ENCODE data around the gene SYTL2.

Gene SYTL2

DNA sequence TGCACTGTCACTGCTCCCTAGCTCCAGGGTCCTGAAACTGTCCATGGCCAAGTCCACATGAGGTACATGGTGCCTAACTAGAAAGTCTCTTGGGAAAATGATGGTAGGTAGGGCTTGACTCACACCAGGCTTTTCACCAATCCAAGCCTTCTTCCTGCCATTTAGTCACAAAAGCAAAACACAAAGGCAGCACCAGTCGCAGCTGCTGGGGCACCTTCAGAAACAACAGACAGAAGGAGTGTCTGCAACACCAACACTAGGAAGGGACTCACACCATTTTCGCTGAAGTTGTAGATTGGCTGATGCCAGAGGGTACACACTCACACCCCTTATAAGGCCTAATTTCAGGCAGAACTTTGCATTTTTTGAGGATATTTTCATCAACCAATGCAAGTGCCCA lies 55.7 kb downstream of the SYTL2 start:
- H3K4ac ChIP-seq (ENCODE audit: low read depth, low read length), result no peak overlapping the region
- H4K8ac ChIP-seq (ENCODE audit: low read depth, low read length), result no peak overlapping the region
- H3K18ac ChIP-seq (ENCODE audit: low read length), result no peak overlapping the region
- DNase-seq, result no peak
- H3K23ac ChIP-seq (ENCODE audit: low read length), result no peak overlapping the region
- H2AK5ac ChIP-seq (ENCODE audit: low read length), result no peak overlapping the region
- H3K56ac ChIP-seq (ENCODE audit: low read length), result no peak overlapping the region
- H3K27ac ChIP-seq (ENCODE audit: low read depth, low read length), result no peak overlapping the region
- no peak overlapping the region for H2BK15ac ChIP-seq (replicated peaks; ENCODE audit: low read depth)
- H3K4me3 ChIP-seq (ENCODE audit: low read length), result no peak overlapping the region
- H4K5ac ChIP-seq (ENCODE audit: low read length), result no peak overlapping the region
- H3K4me2 ChIP-seq (ENCODE audit: low read length), result no peak overlapping the region
- H3K79me2 ChIP-seq (ENCODE audit: control insufficient read depth, insufficient read depth, low read length), result no peaks in the 10 kb centered on the region
- no peaks in the 10 kb centered on the region for H3K27me3 ChIP-seq (ENCODE audit: insufficient read depth, low read length, poor library complexity)
- H3K4me1 ChIP-seq (ENCODE audit: control insufficient read depth, low read depth, low read length), result no peaks in the 10 kb centered on the region
- no peak overlapping the region for H2BK5ac ChIP-seq (ENCODE audit: low read length)
- H2BK120ac ChIP-seq (ENCODE audit: low read depth, low read length), result no peak overlapping the region
- H3K36me3 ChIP-seq (ENCODE audit: control insufficient read depth, insufficient read depth, low read length), result no peaks in the 10 kb centered on the region
- H3K79me1 ChIP-seq (ENCODE audit: low read length), result no peaks in the 10 kb centered on the region
- WGBS (ENCODE audit: extremely low coverage, insufficient coverage, low lambda C conversion rate), result no CpG with 5 or more reads among the region's 2 CpGs
- H3K9ac ChIP-seq (ENCODE audit: low read length), result no peak overlapping the region

GRCh38 chr11:85752890-85753581 lies 57.9 kb downstream of the SYTL2 start:
- H2BK120ac ChIP-seq (ENCODE audit: low read depth, low read length), result no peak overlapping the region
- H3K4me1 ChIP-seq (ENCODE audit: control insufficient read depth, low read depth, low read length), result peaks cover 3% of the 10 kb centered on the region
- no peak overlapping the region for H3K4me2 ChIP-seq (ENCODE audit: low read length)
- WGBS (ENCODE audit: extremely low coverage, insufficient coverage, low lambda C conversion rate), result no CpG with 5 or more reads among the region's 7 CpGs
- no peaks in the 10 kb centered on the region for H3K79me2 ChIP-seq (ENCODE audit: control insufficient read depth, insufficient read depth, low read length)
- H3K18ac ChIP-seq (ENCODE audit: low read length), result no peak overlapping the region
- no peak overlapping the region for H2BK5ac ChIP-seq (ENCODE audit: low read length)
- no peaks in the 10 kb centered on the region for H3K36me3 ChIP-seq (ENCODE audit: control insufficient read depth, insufficient read depth, low read length)
- H3K56ac ChIP-seq (ENCODE audit: low read length), result no peak overlapping the region
- H3K4me3 ChIP-seq (ENCODE audit: low read length), result no peak overlapping the region
- no peak overlapping the region for H3K23ac ChIP-seq (ENCODE audit: low read length)
- no peak overlapping the region for H4K8ac ChIP-seq (ENCODE audit: low read depth, low read length)
- no peak overlapping the region for H4K5ac ChIP-seq (ENCODE audit: low read length)
- no peak for DNase-seq
- no peaks in the 10 kb centered on the region for H3K27me3 ChIP-seq (ENCODE audit: insufficient read depth, low read length, poor library complexity)
- H2BK15ac ChIP-seq (replicated peaks; ENCODE audit: low read depth), result no peak overlapping the region
- H2AK5ac ChIP-seq (ENCODE audit: low read length), result no peak overlapping the region
- H3K27ac ChIP-seq (ENCODE audit: low read depth, low read length), result no peak overlapping the region
- H3K9ac ChIP-seq (ENCODE audit: low read length), result no peak overlapping the region
- H3K4ac ChIP-seq (ENCODE audit: low read depth, low read length), result no peak overlapping the region
- H3K79me1 ChIP-seq (ENCODE audit: low read length), result no peaks in the 10 kb centered on the region

DNA sequence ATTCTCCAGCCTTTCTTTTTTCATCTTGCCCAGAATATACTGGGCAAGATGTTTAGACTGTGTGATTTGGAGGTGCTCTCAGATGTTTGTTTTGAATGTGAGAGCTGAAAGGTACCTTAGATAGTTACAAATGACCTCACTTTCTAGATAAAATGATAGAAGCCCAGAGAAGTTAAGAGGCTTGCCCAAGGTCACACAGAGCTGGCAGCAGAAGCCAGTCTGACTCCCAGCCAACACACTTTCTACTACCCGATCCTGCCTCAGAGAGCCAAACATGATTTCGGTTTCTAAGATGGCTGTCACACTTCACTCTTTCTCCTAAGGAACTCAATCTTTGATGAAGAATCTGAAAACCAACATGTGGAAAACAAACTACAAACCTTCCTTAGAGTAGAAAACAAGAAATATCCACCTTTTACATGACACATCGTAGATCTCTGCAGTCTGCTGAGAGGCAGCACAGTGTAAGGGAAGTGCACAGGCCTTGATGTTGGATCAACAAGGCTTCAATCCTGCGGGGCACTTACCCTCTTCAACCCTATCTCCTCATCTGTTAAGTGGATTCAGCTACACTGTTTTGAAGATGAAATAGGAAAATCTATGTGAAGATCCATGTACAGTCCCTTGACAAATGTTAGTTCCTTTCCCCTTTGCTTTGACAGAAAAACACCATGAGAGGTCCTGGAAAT lies 58.6 kb downstream of the SYTL2 start:
- no peak overlapping the region for H2BK5ac ChIP-seq (ENCODE audit: low read length)
- H2AK5ac ChIP-seq (ENCODE audit: low read length), result no peak overlapping the region
- H3K9ac ChIP-seq (ENCODE audit: low read length), result no peak overlapping the region
- H3K4ac ChIP-seq (ENCODE audit: low read depth, low read length), result no peak overlapping the region
- no peak overlapping the region for H2BK15ac ChIP-seq (replicated peaks; ENCODE audit: low read depth)
- H3K4me3 ChIP-seq (ENCODE audit: low read length), result no peak overlapping the region
- no peak overlapping the region for H4K8ac ChIP-seq (ENCODE audit: low read depth, low read length)
- no peaks in the 10 kb centered on the region for H3K27me3 ChIP-seq (ENCODE audit: insufficient read depth, low read length, poor library complexity)
- no peak overlapping the region for H3K4me2 ChIP-seq (ENCODE audit: low read length)
- H3K79me1 ChIP-seq (ENCODE audit: low read length), result no peaks in the 10 kb centered on the region
- no CpG with 5 or more reads among the region's 4 CpGs for WGBS (ENCODE audit: extremely low coverage, insufficient coverage, low lambda C conversion rate)
- H4K5ac ChIP-seq (ENCODE audit: low read length), result no peak overlapping the region
- no peak overlapping the region for H3K23ac ChIP-seq (ENCODE audit: low read length)
- H3K4me1 ChIP-seq (ENCODE audit: control insufficient read depth, low read depth, low read length), result peaks cover 3% of the 10 kb centered on the region
- H3K56ac ChIP-seq (ENCODE audit: low read length), result no peak overlapping the region
- H3K27ac ChIP-seq (ENCODE audit: low read depth, low read length), result no peak overlapping the region
- no peak for DNase-seq
- no peak overlapping the region for H3K18ac ChIP-seq (ENCODE audit: low read length)
- no peaks in the 10 kb centered on the region for H3K36me3 ChIP-seq (ENCODE audit: control insufficient read depth, insufficient read depth, low read length)
- no peak overlapping the region for H2BK120ac ChIP-seq (ENCODE audit: low read depth, low read length)
- H3K79me2 ChIP-seq (ENCODE audit: control insufficient read depth, insufficient read depth, low read length), result no peaks in the 10 kb centered on the region

- no peaks in the 10 kb centered on the region for H3K79me1 ChIP-seq (ENCODE audit: low read length)
- no peak overlapping the region for H3K56ac ChIP-seq (ENCODE audit: low read length)
- H3K27me3 ChIP-seq (ENCODE audit: insufficient read depth, low read length, poor library complexity), result no peaks in the 10 kb centered on the region
- no peak overlapping the region for H3K4me3 ChIP-seq (ENCODE audit: low read length)
- peaks cover 3% of the 10 kb centered on the region for H3K4me1 ChIP-seq (ENCODE audit: control insufficient read depth, low read depth, low read length)
- H3K4me2 ChIP-seq (ENCODE audit: low read length), result no peak overlapping the region
- no peak for DNase-seq
- no peak overlapping the region for H2BK5ac ChIP-seq (ENCODE audit: low read length)
- no peak overlapping the region for H2AK5ac ChIP-seq (ENCODE audit: low read length)
- no peak overlapping the region for H2BK120ac ChIP-seq (ENCODE audit: low read depth, low read length)
- no peaks in the 10 kb centered on the region for H3K36me3 ChIP-seq (ENCODE audit: control insufficient read depth, insufficient read depth, low read length)
- H2BK15ac ChIP-seq (replicated peaks; ENCODE audit: low read depth), result no peak overlapping the region
- H3K4ac ChIP-seq (ENCODE audit: low read depth, low read length), result no peak overlapping the region
- no peaks in the 10 kb centered on the region for H3K79me2 ChIP-seq (ENCODE audit: control insufficient read depth, insufficient read depth, low read length)
- no peak overlapping the region for H3K23ac ChIP-seq (ENCODE audit: low read length)
- H4K5ac ChIP-seq (ENCODE audit: low read length), result no peak overlapping the region
- no peak overlapping the region for H3K9ac ChIP-seq (ENCODE audit: low read length)
- no peak overlapping the region for H3K27ac ChIP-seq (ENCODE audit: low read depth, low read length)
- H4K8ac ChIP-seq (ENCODE audit: low read depth, low read length), result no peak overlapping the region
- no peak overlapping the region for H3K18ac ChIP-seq (ENCODE audit: low read length)
These were observed 59.2 kb downstream of the SYTL2 start for GRCh38 chr11:85751724-85752123.

GRCh38 chr11:85750646-85751045 lies 60.3 kb downstream of the SYTL2 start:
- no peak overlapping the region for H3K4me3 ChIP-seq (ENCODE audit: low read length)
- H3K23ac ChIP-seq (ENCODE audit: low read length), result no peak overlapping the region
- WGBS (ENCODE audit: extremely low coverage, insufficient coverage, low lambda C conversion rate), result no CpG with 5 or more reads among the region's 3 CpGs
- H3K9ac ChIP-seq (ENCODE audit: low read length), result no peak overlapping the region
- no peak overlapping the region for H2AK5ac ChIP-seq (ENCODE audit: low read length)
- no peak overlapping the region for H3K27ac ChIP-seq (ENCODE audit: low read depth, low read length)
- no peak for DNase-seq
- no peak overlapping the region for H3K56ac ChIP-seq (ENCODE audit: low read length)
- peaks cover 6% of the 10 kb centered on the region for H3K4me1 ChIP-seq (ENCODE audit: control insufficient read depth, low read depth, low read length)
- no peaks in the 10 kb centered on the region for H3K79me1 ChIP-seq (ENCODE audit: low read length)
- no peak overlapping the region for H2BK15ac ChIP-seq (replicated peaks; ENCODE audit: low read depth)
- no peak overlapping the region for H3K4me2 ChIP-seq (ENCODE audit: low read length)
- H3K18ac ChIP-seq (ENCODE audit: low read length), result no peak overlapping the region
- H3K79me2 ChIP-seq (ENCODE audit: control insufficient read depth, insufficient read depth, low read length), result no peaks in the 10 kb centered on the region
- H3K4ac ChIP-seq (ENCODE audit: low read depth, low read length), result no peak overlapping the region
- no peak overlapping the region for H4K8ac ChIP-seq (ENCODE audit: low read depth, low read length)
- no peaks in the 10 kb centered on the region for H3K36me3 ChIP-seq (ENCODE audit: control insufficient read depth, insufficient read depth, low read length)
- H2BK5ac ChIP-seq (ENCODE audit: low read length), result no peak overlapping the region
- H2BK120ac ChIP-seq (ENCODE audit: low read depth, low read length), result no peak overlapping the region
- H3K27me3 ChIP-seq (ENCODE audit: insufficient read depth, low read length, poor library complexity), result no peaks in the 10 kb centered on the region
- H4K5ac ChIP-seq (ENCODE audit: low read length), result no peak overlapping the region

DNA sequence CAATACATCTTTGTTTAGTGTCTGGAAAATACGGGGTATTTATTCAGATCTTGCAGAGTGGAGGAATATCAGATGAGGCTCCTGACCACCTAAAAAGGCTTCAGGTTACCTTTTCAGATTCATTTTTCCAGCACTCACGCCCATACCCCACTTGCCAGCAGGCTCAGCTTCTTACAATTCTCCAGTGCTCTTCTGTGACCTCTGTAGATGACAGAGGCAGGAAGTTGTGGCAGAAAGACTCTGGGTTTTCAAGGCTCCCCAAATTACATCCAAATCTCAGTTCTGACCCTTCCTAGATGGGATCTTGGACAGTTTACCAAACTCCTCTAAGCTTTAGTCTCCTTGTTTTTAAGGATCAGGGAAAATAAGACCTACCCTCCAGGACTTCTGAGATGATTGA lies 61.1 kb downstream of the SYTL2 start:
- Histone ChIP-seq H3K36me3 (ENCODE audit: control insufficient read depth, insufficient read depth, low read length) (no peaks in the 10 kb centered on the region), H4K8ac (ENCODE audit: low read depth, low read length) (no peak overlapping the region), H2BK5ac (ENCODE audit: low read length) (no peak overlapping the region), H3K27me3 (ENCODE audit: insufficient read depth, low read length, poor library complexity) (no peaks in the 10 kb centered on the region), H3K9ac (ENCODE audit: low read length) (no peak overlapping the region), H3K79me1 (ENCODE audit: low read length) (no peaks in the 10 kb centered on the region), H3K4me2 (ENCODE audit: low read length) (no peak overlapping the region), H4K5ac (ENCODE audit: low read length) (no peak overlapping the region), H3K4me1 (ENCODE audit: control insufficient read depth, low read depth, low read length) (peaks cover 9% of the 10 kb centered on the region), H2BK120ac (ENCODE audit: low read depth, low read length) (no peak overlapping the region), H2BK15ac (replicated peaks; ENCODE audit: low read depth) (no peak overlapping the region), H3K56ac (ENCODE audit: low read length) (no peak overlapping the region), H3K23ac (ENCODE audit: low read length) (no peak overlapping the region), H3K4me3 (ENCODE audit: low read length) (no peak overlapping the region), H3K18ac (ENCODE audit: low read length) (no peak overlapping the region), H3K4ac (ENCODE audit: low read depth, low read length) (no peak overlapping the region), H3K27ac (ENCODE audit: low read depth, low read length) (no peak overlapping the region), H3K79me2 (ENCODE audit: control insufficient read depth, insufficient read depth, low read length) (no peaks in the 10 kb centered on the region), H2AK5ac (ENCODE audit: low read length) (no peak overlapping the region)
- DNase-seq, result no peak
- WGBS (ENCODE audit: extremely low coverage, insufficient coverage, low lambda C conversion rate), result no CpG with 5 or more reads among the region's 2 CpGs

Measured in mesendoderm (in vitro differentiated cells).